Activated T-cell treated with anti-CD3 and anti-CD28 coated beads, Interleukin-2, amount 50 U/mL, for 4 hours (primary cell): ENCODE results near the gene SAFB2. TPM values are rescaled to one million over a fixed set of nuclear protein-coding genes. Genes with fewer than 3 reads are reported as not detected.
"Not testable (repeated sequence)": the region's sequence is repeated elsewhere in the genome, so short reads cannot be mapped to it uniquely, and the experiment has no call there.

ENCODE experiments used
- ATAC-seq, 2 donors: fragments of 200-7000 bp; cut with Tn5 transposase; one replicate each; pipeline ENCODE4 v1.10.0; 2021
- DNase-seq: peaks from one replicate; pipeline ENCODE4 v3.0.0-alpha.2; 2020
- H3K27me3 Mint-ChIP-seq: one replicate; pipeline ENCODE4 v1.8.0; 2021; ENCODE audit warnings: low read depth, mixed read lengths
- H3K36me3 Mint-ChIP-seq: one replicate; pipeline ENCODE4 v1.8.0; 2022; ENCODE audit warnings: mixed read lengths; ENCODE audit not compliant: insufficient read depth
- H3K4me1 Mint-ChIP-seq: one replicate; pipeline ENCODE4 v1.8.0; 2021; ENCODE audit warnings: low read depth, mixed read lengths
- H3K4me3 Mint-ChIP-seq: one replicate; pipeline ENCODE4 v1.8.0; 2021; ENCODE audit warnings: mild to moderate bottlenecking, moderate library complexity, mixed read lengths
- H3K9me3 Mint-ChIP-seq: one replicate; pipeline ENCODE4 v1.8.0; 2021; ENCODE audit warnings: mixed read lengths
- total RNA-seq, 3 donors: library from RNA; stranded (reverse); gene quantifications; one replicate each; pipeline ENCODE4 v1.2.1, GENCODE V29; 2021

Gene SAFB2
- total RNA-seq, 3 donors from 2014 or later = 113 to 117 (median 113) TPM

DNA sequence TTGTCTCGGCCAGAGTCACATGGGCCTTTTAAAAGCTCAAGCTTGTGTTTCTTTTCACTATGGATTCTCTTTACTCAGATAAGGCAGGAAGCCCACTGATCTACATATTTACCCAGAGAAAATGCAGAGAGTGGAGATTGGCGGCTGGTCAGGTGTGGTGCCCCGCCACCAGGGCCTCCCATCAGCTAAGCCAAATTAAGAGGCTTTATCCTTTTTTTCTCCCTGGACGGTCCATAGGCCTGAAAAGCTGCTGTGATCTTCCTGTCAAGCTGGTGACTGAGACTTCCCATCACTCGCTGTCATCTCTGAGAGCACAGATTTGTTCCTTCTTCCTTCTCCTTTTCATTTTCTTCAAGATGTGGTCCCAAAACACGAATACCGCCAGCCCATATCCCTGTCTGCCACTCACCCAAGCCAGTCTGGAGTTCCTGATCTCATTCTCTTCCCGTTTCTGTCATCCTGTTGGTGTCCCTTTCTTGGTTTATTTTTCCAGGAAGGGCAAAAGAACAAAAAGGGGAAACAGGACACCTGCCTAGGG is 2.2 kb upstream of the SAFB2 start:
- H3K9me3 Mint-ChIP-seq = no peaks in the 10 kb centered on the region
- H3K4me3 Mint-ChIP-seq = peak overlapping the region; percentile 100
- no peaks in the 10 kb centered on the region for H3K27me3 Mint-ChIP-seq
- ATAC-seq = no peak
- peaks cover 72% of the 10 kb centered on the region for H3K4me1 Mint-ChIP-seq
- H3K36me3 Mint-ChIP-seq = peaks cover 50% of the 10 kb centered on the region
- no peak for DNase-seq

GRCh38 chr19:5624018-5624663 is 1.6 kb upstream of the SAFB2 start:
- no peaks in the 10 kb centered on the region for H3K27me3 Mint-ChIP-seq
- ATAC-seq = no peak

GRCh38 chr19:5623397-5624017 is 931 bp upstream of the SAFB2 start:
- no peaks in the 10 kb centered on the region for H3K27me3 Mint-ChIP-seq
- peak; percentile 1 to 3 for ATAC-seq
- H3K9me3 Mint-ChIP-seq = no peaks in the 10 kb centered on the region
- H3K4me3 Mint-ChIP-seq = peak overlapping the region; percentile 100
- H3K4me1 Mint-ChIP-seq = peaks cover 71% of the 10 kb centered on the region
- DNase-seq = no peak
- peaks cover 49% of the 10 kb centered on the region for H3K36me3 Mint-ChIP-seq

More at GRCh38 chr19:5624018-5624663, 1.6 kb upstream of the SAFB2 start:
- Mint-ChIP-seq H3K4me1 (peaks cover 71% of the 10 kb centered on the region), H3K4me3 (peak overlapping the region; percentile 100), H3K36me3 (peaks cover 48% of the 10 kb centered on the region), H3K9me3 (no peaks in the 10 kb centered on the region)
- peak; percentile 13 for DNase-seq

DNA sequence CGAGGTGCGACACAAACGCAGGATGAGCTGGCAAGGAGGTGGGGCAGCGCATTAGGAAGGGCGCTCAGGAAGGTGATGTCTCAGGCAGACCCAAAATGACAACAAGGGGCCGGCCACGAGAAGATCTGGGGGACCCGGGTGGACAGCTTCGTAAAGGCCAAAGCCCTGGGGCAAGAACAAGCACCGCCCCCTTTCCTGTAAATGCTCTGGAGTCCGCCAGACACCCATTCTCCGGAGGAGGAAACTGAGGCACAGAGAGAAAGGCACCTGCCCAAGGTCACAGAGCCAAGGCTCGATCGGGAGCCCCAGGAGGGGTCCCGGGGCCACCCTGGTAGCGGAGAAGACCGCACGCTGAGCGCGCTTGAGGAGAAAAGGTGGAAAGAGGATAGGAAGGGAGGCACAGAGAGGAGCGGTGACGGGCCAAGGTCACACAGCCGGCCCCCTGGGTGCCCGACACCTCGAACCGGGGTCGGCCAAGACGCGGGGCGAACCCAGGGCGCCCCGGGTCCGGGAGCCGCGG is 571 bp downstream of the SAFB2 start:
- H3K9me3 Mint-ChIP-seq = no peaks in the 10 kb centered on the region
- H3K4me3 Mint-ChIP-seq = peak overlapping the region; percentile 100
- H3K4me1 Mint-ChIP-seq = peaks cover 70% of the 10 kb centered on the region
- no peaks in the 10 kb centered on the region for H3K27me3 Mint-ChIP-seq
- ATAC-seq = no peak
- peaks cover 48% of the 10 kb centered on the region for H3K36me3 Mint-ChIP-seq
- peak; percentile 28 for DNase-seq

- Mint-ChIP-seq H3K9me3 (no peaks in the 10 kb centered on the region), H3K36me3 (peaks cover 45% of the 10 kb centered on the region), H3K27me3 (no peaks in the 10 kb centered on the region), H3K4me3 (peak overlapping the region; percentile 100), H3K4me1 (peaks cover 65% of the 10 kb centered on the region)
- DNase-seq (no peak), ATAC-seq (no peak)
Observed at GRCh38 chr19:5621311-5621944, 1.1 kb downstream of the SAFB2 start.

- peaks cover 38% of the 10 kb centered on the region for H3K36me3 Mint-ChIP-seq
- no peaks in the 10 kb centered on the region for H3K9me3 Mint-ChIP-seq
- DNase-seq = no peak
- ATAC-seq = no peak
- H3K4me3 Mint-ChIP-seq = peak overlapping the region; percentile 100
- peaks cover 50% of the 10 kb centered on the region for H3K4me1 Mint-ChIP-seq
- H3K27me3 Mint-ChIP-seq = no peaks in the 10 kb centered on the region
Observed at GRCh38 chr19:5619946-5620345, 2.6 kb downstream of the SAFB2 start.

DNA sequence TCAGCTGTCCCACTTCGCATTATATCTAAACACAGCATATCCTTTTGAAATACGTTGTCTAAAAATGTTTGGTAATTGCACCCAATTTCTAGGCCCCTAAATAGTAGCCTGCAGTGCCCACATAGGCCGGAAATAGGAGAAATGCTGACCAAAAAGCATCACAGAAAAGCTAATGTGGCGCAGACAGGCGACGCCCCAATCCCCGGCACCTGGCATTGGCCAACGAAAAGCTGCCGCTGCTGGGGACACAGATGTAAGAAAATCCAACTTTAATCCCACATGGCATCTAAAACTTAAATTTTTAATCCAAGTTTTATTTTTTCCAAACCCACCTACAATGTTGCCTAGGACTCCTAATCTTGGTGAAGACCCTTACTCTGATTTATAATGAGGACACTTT is 4.0 kb downstream of the SAFB2 start:
- DNase-seq = no peak
- Mint-ChIP-seq H3K27me3 (no peaks in the 10 kb centered on the region), H3K9me3 (no peaks in the 10 kb centered on the region), H3K36me3 (peaks cover 43% of the 10 kb centered on the region), H3K4me1 (peaks cover 42% of the 10 kb centered on the region), H3K4me3 (no peak overlapping the region)
- ATAC-seq = no peak

- Mint-ChIP-seq H3K4me1 (peaks cover 47% of the 10 kb centered on the region), H3K36me3 (peaks cover 53% of the 10 kb centered on the region), H3K4me3 (no peak overlapping the region), H3K27me3 (no peaks in the 10 kb centered on the region), H3K9me3 (no peaks in the 10 kb centered on the region)
- ATAC-seq = no peak
- no peak for DNase-seq
Observed at GRCh38 chr19:5617080-5617479, 5.5 kb downstream of the SAFB2 start.

DNA sequence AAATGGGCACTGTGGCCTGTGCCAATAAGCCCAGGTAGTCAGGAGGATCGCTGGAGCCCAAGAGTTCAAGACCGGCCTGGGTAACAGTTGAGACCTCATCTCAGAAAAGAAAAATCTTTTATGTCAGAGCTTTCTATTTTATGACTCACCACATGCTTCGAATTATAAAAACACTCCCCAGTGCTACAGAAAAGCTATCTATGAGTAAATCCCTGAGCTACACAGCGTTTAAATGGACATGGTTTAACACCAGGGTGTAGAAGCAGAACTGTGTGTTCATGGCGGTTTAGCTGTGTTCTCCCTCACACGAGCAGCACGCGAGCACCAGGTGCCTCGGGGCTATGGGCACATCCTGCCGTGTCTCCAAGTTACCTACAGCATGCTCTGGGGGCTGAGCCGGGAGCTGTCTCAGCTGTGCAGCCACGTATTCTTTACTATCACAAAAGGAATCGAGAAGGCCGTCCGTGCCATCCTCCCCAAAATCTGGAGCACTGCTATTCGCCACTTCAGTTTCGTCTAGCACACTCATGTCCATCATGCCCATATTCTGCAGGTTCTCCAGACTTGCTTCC is 6.7 kb downstream of the SAFB2 start:
- Mint-ChIP-seq H3K4me1 (peaks cover 38% of the 10 kb centered on the region), H3K36me3 (peaks cover 52% of the 10 kb centered on the region), H3K4me3 (no peak overlapping the region), H3K27me3 (no peaks in the 10 kb centered on the region), H3K9me3 (no peaks in the 10 kb centered on the region)
- peak; percentile 7 to 14 for ATAC-seq
- DNase-seq = no peak

DNA sequence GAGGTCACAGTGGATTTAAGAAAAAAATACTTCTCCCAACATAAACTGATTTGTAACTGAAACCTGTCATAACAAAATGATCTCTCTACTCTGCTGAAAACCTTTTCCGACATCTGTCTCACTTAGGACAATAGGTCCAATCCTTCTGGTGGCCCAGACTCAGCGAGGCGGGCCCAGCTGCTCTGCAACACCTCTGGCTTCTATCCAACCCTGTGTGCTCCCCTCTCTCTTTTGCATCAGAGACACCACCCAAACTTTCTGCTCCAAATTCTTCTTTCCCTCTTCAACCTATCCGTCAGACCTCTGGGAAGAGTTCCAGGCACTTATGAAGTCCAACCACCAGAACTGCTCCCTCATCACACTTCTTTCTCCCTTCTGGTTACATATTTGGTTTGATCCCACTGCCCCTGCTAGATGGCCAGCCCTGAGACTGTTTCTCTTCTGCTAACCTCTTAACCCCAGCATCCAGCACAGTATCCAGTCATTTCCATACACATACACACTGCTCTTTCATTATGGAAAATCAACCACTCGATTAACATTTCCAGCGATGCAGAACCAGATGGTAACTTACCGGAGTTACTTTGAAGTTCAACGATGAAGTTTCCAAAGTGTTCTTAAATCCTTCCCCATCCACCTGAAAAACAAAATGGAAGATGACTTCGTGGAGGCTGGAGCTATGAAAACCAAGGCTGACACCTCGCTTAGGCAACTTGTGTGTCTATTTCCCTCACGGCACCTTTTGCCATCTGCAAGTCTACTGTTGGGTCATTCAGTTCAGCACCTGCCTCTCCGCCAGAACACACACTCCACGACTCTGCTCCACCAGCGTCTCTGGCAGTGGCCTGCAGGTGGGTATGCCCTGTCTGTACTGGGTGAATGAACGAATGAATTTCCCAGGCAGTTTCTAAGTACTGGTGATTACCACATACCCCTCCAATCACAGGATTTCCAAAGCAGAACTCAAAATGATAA is 9.4 kb downstream of the SAFB2 start:
- Mint-ChIP-seq H3K9me3 (no peaks in the 10 kb centered on the region), H3K36me3 (peaks cover 53% of the 10 kb centered on the region), H3K4me1 (peaks cover 14% of the 10 kb centered on the region), H3K4me3 (no peak overlapping the region), H3K27me3 (no peaks in the 10 kb centered on the region)
- DNase-seq (no peak), ATAC-seq (no peak)

DNA sequence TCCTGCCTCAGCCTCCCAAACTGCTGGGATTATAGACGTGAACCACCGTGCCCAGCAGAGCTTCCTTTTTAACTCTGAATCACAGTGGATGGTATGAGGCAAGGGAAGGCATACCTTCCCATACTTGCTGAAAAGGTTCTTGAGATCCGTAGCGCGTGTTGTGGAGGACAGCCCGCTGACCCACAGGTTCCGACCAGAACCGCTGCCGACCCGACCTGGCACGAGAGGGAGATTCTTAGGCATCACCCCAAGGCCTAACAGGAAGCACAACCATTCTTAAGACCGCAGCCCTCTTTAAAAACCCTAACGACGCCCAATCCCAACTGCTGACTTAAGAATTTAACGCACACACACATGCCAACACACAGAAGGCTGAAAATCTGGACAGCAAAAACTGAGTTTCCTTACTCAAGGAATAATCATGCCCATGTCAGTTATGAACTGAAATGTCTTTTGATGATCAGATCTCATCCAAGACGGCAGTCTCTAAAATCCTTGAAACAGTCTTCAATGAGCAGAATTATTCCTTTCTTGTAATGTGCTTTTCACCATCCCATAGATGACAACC is 12.6 kb downstream of the SAFB2 start:
- Mint-ChIP-seq H3K27me3 (no peaks in the 10 kb centered on the region), H3K4me3 (no peak overlapping the region), H3K4me1 (peaks cover 12% of the 10 kb centered on the region), H3K9me3 (no peaks in the 10 kb centered on the region), H3K36me3 (peaks cover 61% of the 10 kb centered on the region)
- no peak for ATAC-seq
- DNase-seq = no peak

GRCh38 chr19:5608766-5609165 is 13.8 kb downstream of the SAFB2 start:
- not testable (repeated sequence) for ATAC-seq
- Mint-ChIP-seq H3K4me1 (peaks cover 12% of the 10 kb centered on the region), H3K36me3 (peaks cover 62% of the 10 kb centered on the region)

DNA sequence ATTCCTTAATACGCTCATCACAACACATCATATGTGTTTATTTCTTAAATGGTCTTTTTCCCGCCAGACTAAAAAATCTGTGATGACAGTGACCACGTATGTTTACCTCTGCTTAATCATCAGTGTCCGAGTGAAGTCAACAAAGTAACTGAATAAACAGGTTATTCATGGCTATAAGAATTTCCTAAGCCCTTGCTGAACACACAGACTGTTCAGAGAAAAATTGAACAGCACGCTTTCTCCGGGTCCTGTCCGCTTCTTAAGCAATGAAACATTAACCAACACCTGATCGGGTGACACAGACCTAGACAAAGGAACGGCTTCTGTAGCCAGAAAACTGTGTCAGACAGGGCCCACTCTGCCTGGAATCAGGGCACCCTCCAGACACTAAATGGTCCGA is 14.3 kb downstream of the SAFB2 start:
- peaks cover 63% of the 10 kb centered on the region for H3K36me3 Mint-ChIP-seq
- no peak for DNase-seq
- H3K9me3 Mint-ChIP-seq = no peaks in the 10 kb centered on the region
- no peaks in the 10 kb centered on the region for H3K27me3 Mint-ChIP-seq
- no peak overlapping the region for H3K4me3 Mint-ChIP-seq
- no peak for ATAC-seq
- peaks cover 12% of the 10 kb centered on the region for H3K4me1 Mint-ChIP-seq

More at GRCh38 chr19:5608766-5609165, 13.8 kb downstream of the SAFB2 start:
- DNase-seq, H3K9me3 Mint-ChIP-seq, H3K27me3 Mint-ChIP-seq, H3K4me3 Mint-ChIP-seq: not testable (repeated sequence)
